Subcutaneous abdominal adipose tissue (tissue), 5 donors: Measurements from ENCODE around the gene REEP1.
"Not testable (repeated sequence)": the region's sequence is repeated elsewhere in the genome, so short reads cannot be mapped to it uniquely, and the experiment has no call there.

Source experiments
- H3K27ac ChIP-seq: one replicate; pipeline ENCODE4 v1.7.0; 2013; ENCODE audit warnings: low read depth, mild to moderate bottlenecking, inconsistent platforms, low read length, moderate library complexity
- H3K27me3 ChIP-seq, 5 donors: one replicate each; pipeline ENCODE4 v1.7.0; 2013; ENCODE audit warnings: low read length in 5 of 5, inconsistent platforms in 1 of 5; ENCODE audit not compliant: control insufficient read depth in 5 of 5, insufficient read depth in 4 of 5
- H3K36me3 ChIP-seq, 5 donors: one replicate each; pipeline ENCODE4 v1.7.0; 2013; ENCODE audit warnings: low read length in 5 of 5; ENCODE audit not compliant: control insufficient read depth in 5 of 5, insufficient read depth in 5 of 5
- H3K4me1 ChIP-seq, 5 donors: one replicate each; pipeline ENCODE4 v1.7.0; 2013; ENCODE audit warnings: low read length in 5 of 5, mild to moderate bottlenecking in 3 of 5, moderate library complexity in 1 of 5; ENCODE audit not compliant: control insufficient read depth in 5 of 5, insufficient read depth in 5 of 5
- H3K4me3 ChIP-seq, 5 donors: one replicate each; pipeline ENCODE4 v1.7.0; 2013; ENCODE audit warnings: low read length in 5 of 5, low read depth in 1 of 5
- H3K9ac ChIP-seq, 5 donors: one replicate each; pipeline ENCODE4 v1.7.0; 2013; ENCODE audit warnings: low read length in 5 of 5, mild to moderate bottlenecking in 4 of 5, moderate library complexity in 3 of 5
- H3K9me3 ChIP-seq, 5 donors: one replicate each; pipeline ENCODE4 v1.7.0; 2013; ENCODE audit warnings: low read length in 5 of 5; ENCODE audit not compliant: control insufficient read depth in 5 of 5
- donor health status: healthy.
- donor health status: healthy.
- donor health status: healthy.
- donor health status: healthy.
- donor health status: healthy.

Gene REEP1

GRCh38 chr2:86253424-86253823, 84.0 kb downstream of the REEP1 start:
- Histone ChIP-seq H3K4me1 (peaks cover 0 to 31% (median 4%) of the 10 kb centered on the region in 5 donors), H3K4me3 (no peak overlapping the region), H3K27me3 (peaks cover 0 to 8% (median 2%) of the 10 kb centered on the region in 5 donors), H3K36me3 (no peaks in the 10 kb centered on the region), H3K27ac (no peak overlapping the region), H3K9me3 (no peaks in the 10 kb centered on the region), H3K9ac (no peak overlapping the region)

- H3K9ac ChIP-seq: no peak overlapping the region
- peaks cover 0 to 8% (median 2%) of the 10 kb centered on the region in 5 donors for H3K27me3 ChIP-seq
- no peak overlapping the region for H3K4me3 ChIP-seq
- H3K27ac ChIP-seq: no peak overlapping the region
- no peaks in the 10 kb centered on the region for H3K9me3 ChIP-seq
- H3K4me1 ChIP-seq: peaks cover 0 to 31% (median 4%) of the 10 kb centered on the region in 5 donors
- no peaks in the 10 kb centered on the region for H3K36me3 ChIP-seq
Observed at GRCh38 chr2:86251840-86252266, 85.6 kb downstream of the REEP1 start.

GRCh38 chr2:86249579-86250391, 87.6 kb downstream of the REEP1 start:
- Histone ChIP-seq H3K27ac (no peak overlapping the region), H3K4me3 (no peak overlapping the region), H3K27me3 (peaks cover 0 to 4% (median 2%) of the 10 kb centered on the region in 5 donors), H3K9ac (no peak overlapping the region), H3K9me3 (no peaks in the 10 kb centered on the region), H3K36me3 (no peaks in the 10 kb centered on the region), H3K4me1 (peaks cover 0 to 24% (median 1%) of the 10 kb centered on the region in 5 donors)

- Histone ChIP-seq H3K9me3 (no peaks in the 10 kb centered on the region), H3K9ac (no peak overlapping the region), H3K4me3 (no peak overlapping the region), H3K4me1 (peaks cover 0 to 19% (median 0%) of the 10 kb centered on the region in 5 donors), H3K27me3 (peaks cover 0 to 4% (median 2%) of the 10 kb centered on the region in 5 donors), H3K27ac (no peak overlapping the region), H3K36me3 (no peaks in the 10 kb centered on the region)
Observed at GRCh38 chr2:86249176-86249575, 88.2 kb downstream of the REEP1 start.

- not testable (repeated sequence) for H3K27ac ChIP-seq, H3K4me3 ChIP-seq, H3K27me3 ChIP-seq, H3K4me1 ChIP-seq, H3K9me3 ChIP-seq, H3K9ac ChIP-seq, H3K36me3 ChIP-seq
Observed at GRCh38 chr2:86245222-86245621, 92.2 kb downstream of the REEP1 start.

GRCh38 chr2:86244781-86245180, 92.6 kb downstream of the REEP1 start:
- H3K9ac ChIP-seq, H3K4me3 ChIP-seq, H3K27me3 ChIP-seq, H3K27ac ChIP-seq, H3K36me3 ChIP-seq, H3K4me1 ChIP-seq, H3K9me3 ChIP-seq: not testable (repeated sequence)

GRCh38 chr2:86243950-86244733, 93.3 kb downstream of the REEP1 start:
- no peak overlapping the region for H3K4me3 ChIP-seq

GRCh38 chr2:86243272-86243671, 94.2 kb downstream of the REEP1 start:
- Histone ChIP-seq H3K9me3 (no peaks in the 10 kb centered on the region), H3K27ac (no peak overlapping the region), H3K9ac (no peak overlapping the region), H3K36me3 (no peaks in the 10 kb centered on the region), H3K4me1 (peaks cover 0 to 15% (median 0%) of the 10 kb centered on the region in 5 donors), H3K4me3 (no peak overlapping the region), H3K27me3 (peaks cover 0 to 2% (median 0%) of the 10 kb centered on the region in 5 donors)

More at GRCh38 chr2:86243950-86244733, 93.3 kb downstream of the REEP1 start:
- Histone ChIP-seq H3K9me3 (no peaks in the 10 kb centered on the region), H3K36me3 (no peaks in the 10 kb centered on the region), H3K27me3 (peaks cover 0 to 2% (median 0%) of the 10 kb centered on the region in 5 donors), H3K27ac (no peak overlapping the region), H3K9ac (no peak overlapping the region), H3K4me1 (peaks cover 0 to 7% (median 0%) of the 10 kb centered on the region in 5 donors)

- H3K36me3 ChIP-seq: no peaks in the 10 kb centered on the region
- peaks cover 0 to 2% (median 0%) of the 10 kb centered on the region in 5 donors for H3K27me3 ChIP-seq
- H3K4me1 ChIP-seq: peaks cover 0 to 17% (median 0%) of the 10 kb centered on the region in 5 donors
- no peak overlapping the region for H3K9ac ChIP-seq
- H3K4me3 ChIP-seq: no peak overlapping the region
- H3K9me3 ChIP-seq: no peaks in the 10 kb centered on the region
- H3K27ac ChIP-seq: no peak overlapping the region
Observed at GRCh38 chr2:86241611-86242010, 95.8 kb downstream of the REEP1 start.

GRCh38 chr2:86240251-86240650, 97.2 kb downstream of the REEP1 start:
- H3K4me3 ChIP-seq: no peak overlapping the region
- H3K27me3 ChIP-seq: peaks cover 0 to 2% (median 0%) of the 10 kb centered on the region in 5 donors
- no peaks in the 10 kb centered on the region for H3K9me3 ChIP-seq
- no peaks in the 10 kb centered on the region for H3K36me3 ChIP-seq
- no peak overlapping the region for H3K9ac ChIP-seq
- H3K27ac ChIP-seq: no peak overlapping the region
- H3K4me1 ChIP-seq: peaks cover 0 to 17% (median 0%) of the 10 kb centered on the region in 5 donors
